ENCODE measurements around the gene RCE1. TPM values are rescaled to one million over a fixed set of nuclear protein-coding genes. Genes with fewer than 3 reads are reported as not detected.

The RCE1 gene, protein sequence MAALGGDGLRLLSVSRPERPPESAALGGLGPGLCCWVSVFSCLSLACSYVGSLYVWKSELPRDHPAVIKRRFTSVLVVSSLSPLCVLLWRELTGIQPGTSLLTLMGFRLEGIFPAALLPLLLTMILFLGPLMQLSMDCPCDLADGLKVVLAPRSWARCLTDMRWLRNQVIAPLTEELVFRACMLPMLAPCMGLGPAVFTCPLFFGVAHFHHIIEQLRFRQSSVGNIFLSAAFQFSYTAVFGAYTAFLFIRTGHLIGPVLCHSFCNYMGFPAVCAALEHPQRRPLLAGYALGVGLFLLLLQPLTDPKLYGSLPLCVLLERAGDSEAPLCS
- 32.2 to 54.1 TPM (median 51.3 TPM) in 5 replicates for total RNA-seq (2022; extraction: Qiagen RNA extraction; ENCODE audit: low read depth)

DNA sequence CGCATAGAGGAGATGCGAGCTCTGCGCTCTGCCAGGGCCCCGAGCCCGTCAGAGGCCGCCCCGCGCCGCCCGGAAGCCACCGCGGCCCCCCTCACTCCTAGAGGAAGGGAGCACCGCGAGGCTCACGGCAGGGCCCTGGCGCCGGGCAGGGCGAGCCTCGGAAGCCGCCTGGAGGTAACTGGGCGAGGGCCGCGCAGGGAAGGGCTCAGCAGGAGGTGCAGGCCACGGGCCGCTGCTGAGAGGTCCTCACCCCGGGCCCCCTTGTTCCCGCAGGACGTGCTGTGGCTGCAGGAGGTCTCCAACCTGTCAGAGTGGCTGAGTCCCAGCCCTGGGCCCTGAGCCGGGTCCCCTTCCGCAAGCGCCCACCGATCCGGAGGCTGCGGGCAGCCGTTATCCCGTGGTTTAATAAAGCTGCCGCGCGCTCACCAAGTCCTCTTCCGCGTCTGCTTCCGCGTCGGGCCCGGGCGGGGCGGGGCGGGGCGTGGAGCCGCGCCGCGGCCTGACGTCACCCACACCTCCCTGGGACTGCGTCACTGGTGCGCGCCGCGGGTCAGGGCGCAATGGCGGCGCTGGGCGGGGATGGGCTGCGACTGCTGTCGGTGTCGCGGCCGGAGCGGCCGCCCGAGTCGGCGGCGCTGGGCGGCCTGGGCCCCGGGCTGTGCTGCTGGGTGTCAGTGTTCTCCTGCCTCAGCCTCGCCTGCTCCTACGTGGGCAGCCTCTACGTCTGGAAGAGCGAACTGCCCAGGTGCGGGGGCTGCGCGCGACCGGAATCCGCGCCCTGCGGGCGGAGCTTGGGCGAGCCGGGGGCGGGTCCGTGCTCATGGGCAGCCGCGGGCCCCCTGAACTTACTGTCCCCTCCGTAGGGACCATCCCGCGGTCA lies at the start of gene RCE1:
Gene RCE1, plus strand, starts transcription at position 546 of the 880 bp plus-strand sequence. Its CDS starts 15 bp downstream, at position 561.

DNA sequence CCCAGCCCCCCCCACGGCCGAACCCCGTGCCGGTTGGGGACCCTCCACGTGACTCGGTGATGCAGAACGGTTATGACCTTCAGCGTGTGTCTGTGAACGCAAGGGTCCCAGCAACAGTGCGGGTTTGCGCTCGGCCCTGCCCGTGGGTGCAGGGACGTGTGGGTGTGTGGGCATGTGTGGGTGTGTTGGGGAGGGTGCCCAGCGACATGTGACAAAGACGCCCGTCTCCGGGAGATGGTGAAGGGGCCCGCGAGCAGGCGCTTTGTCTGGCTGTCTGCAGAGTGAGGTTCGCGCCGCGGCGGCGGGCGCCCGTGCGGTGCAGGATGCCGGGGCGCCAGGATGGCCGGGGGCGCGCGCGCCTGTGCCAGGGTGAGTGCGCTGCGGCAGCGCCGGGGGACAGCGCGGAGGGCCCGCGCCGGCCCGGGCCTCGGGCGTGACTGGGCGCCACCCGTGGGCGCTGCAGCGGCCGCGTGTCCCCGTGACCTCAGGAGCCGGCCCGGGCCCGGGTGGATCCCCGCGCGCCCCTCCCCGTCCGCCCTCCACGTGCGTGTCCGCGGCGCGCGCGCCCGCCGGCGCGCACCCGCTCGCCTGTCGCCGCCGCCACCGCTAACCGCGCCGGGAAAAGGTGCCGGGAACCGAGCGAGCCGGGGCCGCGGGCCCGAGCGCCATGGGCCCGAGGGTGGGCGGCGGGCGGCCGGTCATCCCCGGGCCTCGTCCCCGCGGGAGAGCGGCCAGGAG lies 13.4 kb downstream of the RCE1 start, which contains the start of gene LRFN4:
Gene LRFN4, plus strand, starts transcription at position 569 of the 738 bp plus-strand sequence. CDS start 681 bp downstream, outside the sequence.

Other genes with a start within 250 kb of the RCE1 start
- 60.9 to 78.4 TPM (median 72.6 TPM) in 5 replicates for gene RBM14, start 226.8 kb upstream of the RCE1 start, total RNA-seq (2022; extraction: Qiagen RNA extraction; ENCODE audit: low read depth)
- 132 to 155 TPM (median 137 TPM) in 5 replicates for gene RBM4, start 204.7 kb upstream of the RCE1 start, total RNA-seq (2022; extraction: Qiagen RNA extraction; ENCODE audit: low read depth)
- gene RBM4B, start 165.6 kb upstream of the RCE1 start, total RNA-seq (2022; extraction: Qiagen RNA extraction; ENCODE audit: low read depth): 15.4 to 24.4 TPM (median 21.5 TPM) in 5 replicates
- 9.3 to 14.5 TPM (median 10.5 TPM) in 5 replicates for gene SPTBN2, start 114.2 kb upstream of the RCE1 start, total RNA-seq (2022; extraction: Qiagen RNA extraction; ENCODE audit: low read depth)
- gene LRFN4, start 13.6 kb downstream of the RCE1 start, total RNA-seq (2022; extraction: Qiagen RNA extraction; ENCODE audit: low read depth): 43.2 to 119 TPM (median 101 TPM) in 5 replicates
- 18.8 to 44.8 TPM (median 36.0 TPM) in 5 replicates for gene PC, start 114.9 kb downstream of the RCE1 start, total RNA-seq (2022; extraction: Qiagen RNA extraction; ENCODE audit: low read depth)
- gene C11orf86, start 131.9 kb downstream of the RCE1 start, total RNA-seq (2022; extraction: Qiagen RNA extraction; ENCODE audit: low read depth): 34.6 to 89.6 TPM (median 68.0 TPM) in 5 replicates
- 13.3 to 22.9 TPM (median 17.8 TPM) in 5 replicates for gene SYT12, start 179.7 kb downstream of the RCE1 start, total RNA-seq (2022; extraction: Qiagen RNA extraction; ENCODE audit: low read depth)
- 28.9 to 58.5 TPM (median 44.9 TPM) in 5 replicates for gene RHOD, start 213.4 kb downstream of the RCE1 start, total RNA-seq (2022; extraction: Qiagen RNA extraction; ENCODE audit: low read depth)

Measured in A549 treated with ZK216348 at 1 μM for 4 hours (cell line).